ENCODE measurements around the gene ARID3A.

The ARID3A gene

GRCh38 chr19:993831-994393 is 68.1 kb downstream of the ARID3A start:
- Histone ChIP-seq H3K27me3 (replicated peaks; ENCODE audit: insufficient read depth, low read length) (peaks cover 15% of the 10 kb centered on the region), H3K4me3 (ENCODE audit: low read length) (no peak overlapping the region), H3K9me3 (replicated peaks; ENCODE audit: insufficient read depth, low read length) (no peaks in the 10 kb centered on the region), H3K4me2 (ENCODE audit: low read depth, low read length) (no peak overlapping the region), H3K27ac (ENCODE audit: low read length) (no peak overlapping the region), H4K20me1 (ENCODE audit: insufficient read depth, low read length) (no peaks in the 10 kb centered on the region), H3K79me2 (ENCODE audit: low read length) (no peaks in the 10 kb centered on the region), H3K36me3 (replicated peaks; ENCODE audit: insufficient read depth, low read length) (0 out of 2 replicates have a peak, but pooled peaks cover 5% of the 10 kb centered on the region), H3K4me1 (ENCODE audit: low read length) (peaks cover 5% of the 10 kb centered on the region), H3K9ac (ENCODE audit: low read length) (no peak overlapping the region), H2AFZ (ENCODE audit: low read length) (no peak overlapping the region), H3F3A (ENCODE audit: insufficient read depth, low read length) (peaks cover 7% of the 10 kb centered on the region; the same call in 1 of the 2 replicates), H3K9me2 (replicated peaks; ENCODE audit: insufficient read depth, low read length) (no peaks in the 10 kb centered on the region)
- no peak for DNase-seq
- no peak for TF ChIP-seq EZH2 (optimal IDR thresholded peaks at IDR 0.05; ENCODE audit: low read depth, low read length)
- no peak for TF ChIP-seq EZH2phosphoT487 (IDR thresholded peaks at IDR 0.05; ENCODE audit: low read length)
- no peak for TF ChIP-seq CTCF (IDR thresholded peaks at IDR 0.05; ENCODE audit: low read length)

GRCh38 chr19:994516-994915 is 68.7 kb downstream of the ARID3A start:
- H4K20me1 ChIP-seq (ENCODE audit: insufficient read depth, low read length), result no peaks in the 10 kb centered on the region
- H2AFZ ChIP-seq (ENCODE audit: low read length), result no peak overlapping the region
- TF ChIP-seq EZH2phosphoT487 (IDR thresholded peaks at IDR 0.05; ENCODE audit: low read length), result no peak
- TF ChIP-seq CTCF (IDR thresholded peaks at IDR 0.05; ENCODE audit: low read length), result no peak
- no peak for TF ChIP-seq EZH2 (optimal IDR thresholded peaks at IDR 0.05; ENCODE audit: low read depth, low read length)
- H3K36me3 ChIP-seq (replicated peaks; ENCODE audit: insufficient read depth, low read length), result 0 out of 2 replicates have a peak, but pooled peaks cover 5% of the 10 kb centered on the region
- no peak overlapping the region for H3K4me2 ChIP-seq (ENCODE audit: low read depth, low read length)
- no peak overlapping the region for H3K27ac ChIP-seq (ENCODE audit: low read length)
- H3K4me3 ChIP-seq (ENCODE audit: low read length), result no peak overlapping the region
- H3K27me3 ChIP-seq (replicated peaks; ENCODE audit: insufficient read depth, low read length), result peaks cover 21% of the 10 kb centered on the region
- H3K4me1 ChIP-seq (ENCODE audit: low read length), result peaks cover 5% of the 10 kb centered on the region
- peaks cover 7% of the 10 kb centered on the region; the same call in 1 of the 2 replicates for H3F3A ChIP-seq (ENCODE audit: insufficient read depth, low read length)
- H3K9me3 ChIP-seq (replicated peaks; ENCODE audit: insufficient read depth, low read length), result no peaks in the 10 kb centered on the region
- H3K9me2 ChIP-seq (replicated peaks; ENCODE audit: insufficient read depth, low read length), result no peaks in the 10 kb centered on the region
- no peak overlapping the region for H3K9ac ChIP-seq (ENCODE audit: low read length)
- DNase-seq, result no peak
- no peaks in the 10 kb centered on the region for H3K79me2 ChIP-seq (ENCODE audit: low read length)

- Histone ChIP-seq H3F3A (ENCODE audit: insufficient read depth, low read length) (peaks cover 7% of the 10 kb centered on the region; the same call in 1 of the 2 replicates), H3K4me1 (ENCODE audit: low read length) (peaks cover 5% of the 10 kb centered on the region), H2AFZ (ENCODE audit: low read length) (no peak overlapping the region), H3K4me3 (ENCODE audit: low read length) (no peak overlapping the region), H3K9me3 (replicated peaks; ENCODE audit: insufficient read depth, low read length) (no peaks in the 10 kb centered on the region), H4K20me1 (ENCODE audit: insufficient read depth, low read length) (no peaks in the 10 kb centered on the region), H3K79me2 (ENCODE audit: low read length) (no peaks in the 10 kb centered on the region), H3K27me3 (replicated peaks; ENCODE audit: insufficient read depth, low read length) (peaks cover 22% of the 10 kb centered on the region), H3K4me2 (ENCODE audit: low read depth, low read length) (no peak overlapping the region), H3K36me3 (replicated peaks; ENCODE audit: insufficient read depth, low read length) (0 out of 2 replicates have a peak, but pooled peaks cover 5% of the 10 kb centered on the region), H3K27ac (ENCODE audit: low read length) (no peak overlapping the region), H3K9me2 (replicated peaks; ENCODE audit: insufficient read depth, low read length) (no peaks in the 10 kb centered on the region), H3K9ac (ENCODE audit: low read length) (no peak overlapping the region)
- DNase-seq, result no peak
- TF ChIP-seq EZH2phosphoT487 (IDR thresholded peaks at IDR 0.05; ENCODE audit: low read length) (no peak), EZH2 (optimal IDR thresholded peaks at IDR 0.05; ENCODE audit: low read depth, low read length) (no peak), CTCF (IDR thresholded peaks at IDR 0.05; ENCODE audit: low read length) (no peak)
These were observed 69.4 kb downstream of the ARID3A start for GRCh38 chr19:995051-995827.

Data from MM.1S (cell line).